Panc1 (cell line): ENCODE results near the gene BCL3. TPM values are rescaled to one million over a fixed set of nuclear protein-coding genes. Genes with fewer than 3 reads are reported as not detected.

ENCODE experiments used
- ATAC-seq: fragments of 200-7000 bp; cut with Tn5 transposase; 2 replicates; pipeline ENCODE4 v1.9.1; 2020; ENCODE audit warnings: mild to moderate bottlenecking, moderate library complexity
- BruUV-seq: library from RNA; stranded (reverse); fragments of 400-500 nt; replicated peaks from 2 replicates; lab custom pipeline; 2021; lab: Mats Ljungman, UMichigan
- CTCF ChIA-PET: fragments of 300-600 bp; sonication (Branson Sonifier 250); formaldehyde crosslinking; loops from one replicate; lab custom pipeline; 2022; ENCODE audit warnings: antibody characterized with exemption; lab: Charles Lee
- POLR2A ChIA-PET: fragments of 300-600 bp; sonication (Branson Sonifier 250); formaldehyde crosslinking; loops from one replicate; lab custom pipeline; 2022; ENCODE audit warnings: antibody characterized with exemption; lab: Charles Lee
- DNase-seq: peaks from one replicate; pipeline ENCODE4 v3.0.0-alpha.2; 2010; ENCODE audit warnings: low read depth, low spot score
- H3K27ac ChIP-seq: 2 replicates; pipeline ENCODE4 v1.5.1; 2011; ENCODE audit warnings: mild to moderate bottlenecking, low read length, inconsistent platforms
- H3K27me3 ChIP-seq: fragments of 200-500 bp; sonication (Bioruptor generic); 2 replicates; pipeline ENCODE4 v1.6.0; 2014; ENCODE audit warnings: low read length, inconsistent platforms; ENCODE audit not compliant: control insufficient read depth, insufficient read depth
- H3K36me3 ChIP-seq: fragments of 200-500 bp; sonication (Bioruptor generic); 2 replicates; pipeline ENCODE4 v1.5.1; 2014; ENCODE audit warnings: inconsistent platforms, mild to moderate bottlenecking, low read length, moderate library complexity; ENCODE audit not compliant: control insufficient read depth, insufficient read depth
- H3K4me1 ChIP-seq: 2 replicates; pipeline ENCODE4 v1.5.1; 2011; ENCODE audit warnings: inconsistent platforms, mild to moderate bottlenecking, low read length, moderate library complexity; ENCODE audit not compliant: control insufficient read depth, insufficient read depth
- H3K4me3 ChIP-seq, 2 experiments: 2 replicates each; pipeline ENCODE4 v1.5.1; 2011 to 2012; ENCODE audit warnings: low read depth in 2 of 2, low read length in 2 of 2, mild to moderate bottlenecking in 2 of 2, inconsistent platforms in 1 of 2, moderate library complexity in 1 of 2
- H3K9me3 ChIP-seq: fragments of 200-500 bp; sonication (Bioruptor generic); 2 replicates; pipeline ENCODE4 v1.5.1; 2014; ENCODE audit warnings: low read depth, mild to moderate bottlenecking, inconsistent platforms, low read length, moderate library complexity; ENCODE audit not compliant: control insufficient read depth, insufficient read depth
- POLR2AphosphoS5 ChIP-seq: IDR thresholded peaks from 2 replicates; pipeline ENCODE4 v1.6.1; 2012; ENCODE audit warnings: mild to moderate bottlenecking, low read depth, low read length, moderate library complexity
- SIN3A ChIP-seq: IDR thresholded peaks from 2 replicates; pipeline ENCODE4 v1.6.1; 2012; ENCODE audit warnings: low read depth, mild to moderate bottlenecking, low read length, moderate library complexity, borderline replicate concordance; ENCODE audit not compliant: insufficient read depth
- TCF7L2 ChIP-seq: IDR thresholded peaks from 2 replicates; pipeline ENCODE4 v1.6.1; 2011; ENCODE audit warnings: mild to moderate bottlenecking, low read depth, low read length, inconsistent platforms
- in situ Hi-C: cut with HindIII; loops from 2 replicates; pipeline ENCODE4 v1.10.0; 2016; ENCODE audit warnings: low sequenced_read_pairs, low pct_unique_long_range_greater_than_20kb
- intact Hi-C: fragments of 100-400 bp; cut with micrococcal nuclease; formaldehyde crosslinking; loops from one replicate; pipeline ENCODE4 v1.10.0; 2022; ENCODE audit not compliant: unreplicated experiment
- total RNA-seq: library from RNA; stranded (reverse); gene quantifications from one replicate; pipeline ENCODE4 v1.2.1, GENCODE V29; 2021; ENCODE audit not compliant: unreplicated experiment
- TF ChIP-seq, protein P1 (sequence below): fragments of 450-650 bp; IDR thresholded peaks from 2 replicates; pipeline ENCODE4 v1.5.1; 2017; ENCODE audit warnings: mild to moderate bottlenecking
- TF ChIP-seq, protein P2 (sequence below), 2 experiments: IDR thresholded peaks; 2 replicates each; pipeline ENCODE4 v1.6.1; 2011 to 2012; ENCODE audit warnings: low read depth in 2 of 2, control low read depth in 1 of 2, low read length in 1 of 2, mild to moderate bottlenecking in 1 of 2, moderate library complexity in 1 of 2; ENCODE audit not compliant: insufficient read depth in 1 of 2

The BCL3 gene
- total RNA-seq, 1 experiment from 2014 or later: 48.5 TPM

DNA sequence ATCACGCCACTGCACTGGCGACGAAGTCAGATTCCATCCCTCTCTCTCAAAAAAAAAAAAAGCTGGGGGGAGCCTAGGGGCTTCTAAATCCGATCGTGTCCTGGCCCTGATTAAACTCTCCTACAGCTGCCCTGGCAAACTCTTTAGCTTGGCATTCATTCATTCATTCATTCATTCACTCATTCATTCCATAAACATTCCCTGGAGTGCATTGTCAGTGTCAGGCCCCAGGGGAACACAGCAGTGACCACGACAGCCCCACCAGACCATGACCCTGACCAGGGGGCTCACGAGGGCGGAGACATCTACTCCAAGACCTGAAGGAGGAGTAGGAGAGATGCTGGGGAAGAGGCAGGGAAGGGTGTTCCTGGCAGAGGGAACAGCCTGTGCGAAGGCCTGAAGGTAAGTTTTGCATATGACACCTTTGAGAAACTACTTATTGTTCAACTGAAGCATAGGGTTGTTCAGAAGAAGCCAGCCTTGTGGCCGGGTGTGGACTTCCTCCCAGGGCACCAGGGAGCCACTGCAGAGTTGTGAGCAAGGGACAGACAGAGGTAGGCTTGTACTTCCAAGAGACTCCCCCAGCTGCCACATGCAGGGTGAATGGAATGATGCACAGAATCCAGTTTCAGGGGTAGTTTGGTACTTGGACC is 25.1 kb upstream of the BCL3 start:
- BruUV-seq: no TSS peak
- TF ChIP-seq POLR2AphosphoS5 (no peak), SIN3A (no peak), TCF7L2 (no peak)
- TF ChIP-seq, protein P1, sequence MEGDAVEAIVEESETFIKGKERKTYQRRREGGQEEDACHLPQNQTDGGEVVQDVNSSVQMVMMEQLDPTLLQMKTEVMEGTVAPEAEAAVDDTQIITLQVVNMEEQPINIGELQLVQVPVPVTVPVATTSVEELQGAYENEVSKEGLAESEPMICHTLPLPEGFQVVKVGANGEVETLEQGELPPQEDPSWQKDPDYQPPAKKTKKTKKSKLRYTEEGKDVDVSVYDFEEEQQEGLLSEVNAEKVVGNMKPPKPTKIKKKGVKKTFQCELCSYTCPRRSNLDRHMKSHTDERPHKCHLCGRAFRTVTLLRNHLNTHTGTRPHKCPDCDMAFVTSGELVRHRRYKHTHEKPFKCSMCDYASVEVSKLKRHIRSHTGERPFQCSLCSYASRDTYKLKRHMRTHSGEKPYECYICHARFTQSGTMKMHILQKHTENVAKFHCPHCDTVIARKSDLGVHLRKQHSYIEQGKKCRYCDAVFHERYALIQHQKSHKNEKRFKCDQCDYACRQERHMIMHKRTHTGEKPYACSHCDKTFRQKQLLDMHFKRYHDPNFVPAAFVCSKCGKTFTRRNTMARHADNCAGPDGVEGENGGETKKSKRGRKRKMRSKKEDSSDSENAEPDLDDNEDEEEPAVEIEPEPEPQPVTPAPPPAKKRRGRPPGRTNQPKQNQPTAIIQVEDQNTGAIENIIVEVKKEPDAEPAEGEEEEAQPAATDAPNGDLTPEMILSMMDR: no peak
- TF ChIP-seq, protein P2, sequence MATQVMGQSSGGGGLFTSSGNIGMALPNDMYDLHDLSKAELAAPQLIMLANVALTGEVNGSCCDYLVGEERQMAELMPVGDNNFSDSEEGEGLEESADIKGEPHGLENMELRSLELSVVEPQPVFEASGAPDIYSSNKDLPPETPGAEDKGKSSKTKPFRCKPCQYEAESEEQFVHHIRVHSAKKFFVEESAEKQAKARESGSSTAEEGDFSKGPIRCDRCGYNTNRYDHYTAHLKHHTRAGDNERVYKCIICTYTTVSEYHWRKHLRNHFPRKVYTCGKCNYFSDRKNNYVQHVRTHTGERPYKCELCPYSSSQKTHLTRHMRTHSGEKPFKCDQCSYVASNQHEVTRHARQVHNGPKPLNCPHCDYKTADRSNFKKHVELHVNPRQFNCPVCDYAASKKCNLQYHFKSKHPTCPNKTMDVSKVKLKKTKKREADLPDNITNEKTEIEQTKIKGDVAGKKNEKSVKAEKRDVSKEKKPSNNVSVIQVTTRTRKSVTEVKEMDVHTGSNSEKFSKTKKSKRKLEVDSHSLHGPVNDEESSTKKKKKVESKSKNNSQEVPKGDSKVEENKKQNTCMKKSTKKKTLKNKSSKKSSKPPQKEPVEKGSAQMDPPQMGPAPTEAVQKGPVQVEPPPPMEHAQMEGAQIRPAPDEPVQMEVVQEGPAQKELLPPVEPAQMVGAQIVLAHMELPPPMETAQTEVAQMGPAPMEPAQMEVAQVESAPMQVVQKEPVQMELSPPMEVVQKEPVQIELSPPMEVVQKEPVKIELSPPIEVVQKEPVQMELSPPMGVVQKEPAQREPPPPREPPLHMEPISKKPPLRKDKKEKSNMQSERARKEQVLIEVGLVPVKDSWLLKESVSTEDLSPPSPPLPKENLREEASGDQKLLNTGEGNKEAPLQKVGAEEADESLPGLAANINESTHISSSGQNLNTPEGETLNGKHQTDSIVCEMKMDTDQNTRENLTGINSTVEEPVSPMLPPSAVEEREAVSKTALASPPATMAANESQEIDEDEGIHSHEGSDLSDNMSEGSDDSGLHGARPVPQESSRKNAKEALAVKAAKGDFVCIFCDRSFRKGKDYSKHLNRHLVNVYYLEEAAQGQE (IDR thresholded peaks at IDR 0.05; ENCODE audit: insufficient read depth in 1 of 2, low read depth in 2 of 2, low read length in 1 of 2): no peak
- Histone ChIP-seq H3K27me3 (no peaks in the 10 kb centered on the region), H3K27ac (peak overlapping the region; percentile 77), H3K36me3 (no peaks in the 10 kb centered on the region), H3K4me3 (no peak overlapping the region), H3K4me1 (peaks cover 45% of the 10 kb centered on the region), H3K9me3 (no peaks in the 10 kb centered on the region)
- intact Hi-C loops (loop anchor here (5.0 kb wide), 1 partner anchor 36 kb away; no protein-coding TSS in a partner anchor), in situ Hi-C loops (no loop called here)
- ATAC-seq (peak; percentile 31), DNase-seq (no peak)
- ChIA-PET CTCF (interaction anchor here (0.9 to 3.1 kb wide), 8 partner anchors 32 to 84 kb away, joined by 3 to 34 read pairs (median 7); no protein-coding TSS in a partner anchor), POLR2A (interaction anchor here (0.6 kb wide), 1 partner anchor 123 kb away, joined by 4 read pairs; the partner anchor contains the start of gene NECTIN2)

- H3K4me1 ChIP-seq: peaks cover 41% of the 10 kb centered on the region
- no peaks in the 10 kb centered on the region for H3K27me3 ChIP-seq
- intact Hi-C loops: loop anchor here (2.0 to 5.0 kb wide), 2 partner anchors 37 to 47 kb away; no protein-coding TSS in a partner anchor
- H3K27ac ChIP-seq: peak overlapping the region; percentile 77
- POLR2A ChIA-PET: no interaction called here
- CTCF ChIA-PET: interaction anchor here (0.6 to 3.1 kb wide), 8 partner anchors 31 to 981 kb away, joined by 3 to 34 read pairs (median 4); no protein-coding TSS in a partner anchor
- no peak overlapping the region for H3K4me3 ChIP-seq
- DNase-seq (peak; percentile 73), ATAC-seq (peak; percentile 81)
- BruUV-seq: no TSS peak
- TF ChIP-seq, protein P1: peak; percentile 94
- TF ChIP-seq TCF7L2 (no peak), POLR2AphosphoS5 (peak; percentile 18; the same call in 1 of the 2 replicates)
- H3K36me3 ChIP-seq: no peaks in the 10 kb centered on the region
- in situ Hi-C loops: no loop called here
- no peaks in the 10 kb centered on the region for H3K9me3 ChIP-seq
These were observed 24.6 kb upstream of the BCL3 start for GRCh38 chr19:44723952-44724319.
